AG04450 (cell line): ENCODE measurements around the gene VMAC. TPM values are rescaled to one million over a fixed set of nuclear protein-coding genes. Genes with fewer than 3 reads are reported as not detected.

ENCODE experiments used
- CTCF ChIA-PET: fragments of 300-600, 350-600 bp; formaldehyde crosslinking; extraction: SDS; loops from one replicate; lab custom pipeline; 2022; ENCODE audit warnings: antibody characterized with exemption, inconsistent platforms; lab: Charles Lee
- POLR2A ChIA-PET: fragments of 350-600 bp; formaldehyde crosslinking; extraction: SDS; loops from one replicate; lab custom pipeline; 2021; ENCODE audit warnings: antibody characterized with exemption, inconsistent platforms; lab: Yijun Ruan, JAX
- DNase-seq: peaks from one replicate; pipeline ENCODE4 v3.0.0-alpha.2; 2011; ENCODE audit warnings: low read depth, low spot score
- H3K27ac ChIP-seq: one replicate; pipeline ENCODE4 v1.5.1; 2012; ENCODE audit warnings: low read depth, low read length, control low read depth
- H3K27me3 ChIP-seq: one replicate; pipeline ENCODE4 v1.6.0; 2012; ENCODE audit warnings: low read length; ENCODE audit not compliant: control insufficient read depth, insufficient read depth
- H3K4me3 ChIP-seq: 2 replicates; pipeline ENCODE4 v1.5.1; 2011; ENCODE audit warnings: mild to moderate bottlenecking, low read depth, low read length, control low read depth
- H3K9me3 ChIP-seq: 2 replicates; pipeline ENCODE4 v1.5.1; 2012; ENCODE audit warnings: low read length; ENCODE audit not compliant: control insufficient read depth, insufficient read depth
- CTCF ChIP-seq: IDR thresholded peaks from 2 replicates; pipeline ENCODE4 v1.5.1; 2011; ENCODE audit warnings: low read depth, low read length, control low read depth, inconsistent platforms
- polyA plus RNA-seq: library from polyadenylated mRNA; depleted of rRNA; stranded (reverse); fragments of >200 nt; gene quantifications from 2 replicates; pipeline ENCODE4 v1.2.3, GENCODE V29; 2011

VMAC gene
- polyA plus RNA-seq, 1 experiment, result 2.5 TPM

GRCh38 chr19:5899728-5900526 is 4.7 kb upstream of the VMAC start:
- H3K27ac ChIP-seq, result no peak overlapping the region
- H3K9me3 ChIP-seq, result peaks cover 3% of the 10 kb centered on the region; the same call in 1 of the 2 replicates
- no peak for TF ChIP-seq CTCF
- no peaks in the 10 kb centered on the region for H3K27me3 ChIP-seq
- H3K4me3 ChIP-seq, result no peak overlapping the region
- DNase-seq, result no peak
- ChIA-PET CTCF (interaction anchor here (0.7 to 2.6 kb wide), 2 partner anchors 96 to 331 kb away, joined by 6 to 18 read pairs; no protein-coding TSS in a partner anchor), POLR2A (interaction anchor here (0.6 kb wide), 1 partner anchor 8 kb away, joined by 4 read pairs; no protein-coding TSS in a partner anchor)

GRCh38 chr19:5900976-5901375 is 3.7 kb upstream of the VMAC start:
- H3K4me3 ChIP-seq, result no peak overlapping the region
- H3K27me3 ChIP-seq, result no peaks in the 10 kb centered on the region
- ChIA-PET POLR2A (no interaction called here), CTCF (interaction anchor here (0.7 to 2.6 kb wide), 2 partner anchors 97 to 330 kb away, joined by 6 to 18 read pairs; no protein-coding TSS in a partner anchor)
- DNase-seq, result no peak
- peaks cover 3% of the 10 kb centered on the region; the same call in 1 of the 2 replicates for H3K9me3 ChIP-seq
- no peak for TF ChIP-seq CTCF
- no peak overlapping the region for H3K27ac ChIP-seq

GRCh38 chr19:5903056-5903623 is 1.5 kb upstream of the VMAC start:
- CTCF ChIA-PET, result interaction anchor here (0.7 to 5.4 kb wide), 4 partner anchors 12 to 183 kb away, joined by 3 to 54 read pairs (median 8); partner anchors contain the start of genes CATSPERD and NRTN
- H3K27ac ChIP-seq, result peak overlapping the region; percentile 96
- H3K9me3 ChIP-seq, result peaks cover 3% of the 10 kb centered on the region; the same call in 1 of the 2 replicates
- no peak for DNase-seq
- peak overlapping the region; percentile 78 for H3K4me3 ChIP-seq
- H3K27me3 ChIP-seq, result no peaks in the 10 kb centered on the region
- POLR2A ChIA-PET, result interaction anchor here (0.6 to 3.5 kb wide), 17 partner anchors 10 to 1846 kb away, joined by 3 to 30 read pairs (median 5); partner anchors contain the start of genes DUS3L, RPL36 and SAFB
- TF ChIP-seq CTCF, result no peak

DNA sequence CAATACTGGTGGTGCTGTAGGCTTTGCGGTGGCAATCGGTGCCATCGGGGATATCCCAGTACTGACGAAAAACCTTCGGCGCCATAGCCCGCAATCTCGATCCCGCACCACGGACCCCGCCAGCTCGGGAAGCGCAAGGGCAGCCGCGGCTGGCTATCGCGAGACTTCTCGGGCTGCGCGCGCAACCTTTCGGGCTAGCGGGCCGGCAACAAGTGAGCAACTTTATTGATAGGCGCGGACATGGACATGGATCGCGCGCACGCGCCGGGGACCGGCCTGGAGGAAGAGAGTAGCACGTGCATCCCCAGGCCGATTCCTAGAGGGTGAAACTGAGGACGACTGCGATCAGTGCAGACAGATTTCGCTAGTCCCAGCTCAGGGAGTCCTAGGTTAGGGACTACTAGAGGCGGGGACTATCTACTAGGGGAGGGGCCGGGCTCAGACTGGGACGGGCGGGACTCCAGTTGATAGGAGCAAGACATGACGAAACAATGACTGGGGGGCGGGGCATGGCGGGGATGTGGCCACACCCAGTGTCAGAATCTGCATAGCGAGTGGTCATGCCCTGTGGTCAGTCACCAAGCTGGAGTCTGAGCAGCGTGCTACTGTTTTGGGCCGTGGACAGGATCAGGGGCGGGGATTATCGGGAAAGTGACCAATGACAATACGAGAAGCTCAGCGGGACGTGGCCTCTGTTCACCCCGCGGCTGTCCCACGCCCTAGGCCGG is 884 bp upstream of the VMAC start, which contains the start of gene NDUFA11:
Gene NDUFA11, minus strand, starts transcription at position 167 of the 728 bp plus-strand sequence. Its CDS starts 82 bp downstream, at position 85.
- Histone ChIP-seq H3K4me3 (peak within 1 kb of the TSS; percentile 78), H3K9me3 (peaks cover 3% of the 10 kb centered on the region; the same call in 1 of the 2 replicates), H3K27me3 (no peaks in the 10 kb centered on the region), H3K27ac (peak within 1 kb of the TSS; percentile 96)
- POLR2A ChIA-PET, result interaction anchor here (0.6 to 3.5 kb wide), 18 partner anchors 11 to 1998 kb away, joined by 3 to 30 read pairs (median 4); partner anchors contain the start of genes DUS3L, RANBP3, RPL36 and SAFB
- TF ChIP-seq CTCF, result no peak
- DNase-seq, result peak; percentile 91
- CTCF ChIA-PET, result interaction anchor here (0.7 to 5.4 kb wide), 4 partner anchors 13 to 183 kb away, joined by 3 to 54 read pairs (median 8); partner anchors contain the start of genes CATSPERD and NRTN
